Brain microvascular endothelial cell (primary cell): ENCODE results near the gene LMBR1L.

Source experiments
- DNase-seq: peaks from one replicate; pipeline ENCODE4 v3.0.0-alpha.2; 2020
- H3K27ac ChIP-seq: fragments of 250-450 bp; sonication (Bioruptor Pico); 2 replicates; pipeline ENCODE4 v1.5.1; 2020; ENCODE audit warnings: mild to moderate bottlenecking, moderate library complexity
- H3K27me3 ChIP-seq: fragments of 250-450 bp; sonication (Bioruptor Pico); replicated peaks from 2 replicates; pipeline ENCODE4 v1.5.1; 2020; ENCODE audit warnings: mild to moderate bottlenecking
- H3K36me3 ChIP-seq: fragments of 250-450 bp; sonication (Bioruptor Pico); replicated peaks from 2 replicates; pipeline ENCODE4 v1.5.1; 2020; ENCODE audit warnings: mild to moderate bottlenecking
- H3K4me3 ChIP-seq: 2 replicates; pipeline ENCODE4 v1.5.1; 2011; ENCODE audit warnings: low read depth, mild to moderate bottlenecking, control low read depth, low read length, moderate library complexity
- CTCF ChIP-seq: IDR thresholded peaks from 2 replicates; pipeline ENCODE4 v1.5.1; 2011; ENCODE audit warnings: low read depth, mild to moderate bottlenecking, moderate library complexity, low read length, control low read depth, inconsistent platforms; ENCODE audit errors: missing control alignments
- in situ Hi-C: cut with HindIII; loops from 2 replicates; pipeline ENCODE4 v1.10.0; 2017; ENCODE audit warnings: low sequenced_read_pairs, low pct_ligation_motif_present

LMBR1L gene

GRCh38 chr12:49091836-49092085, 18.9 kb downstream of the LMBR1L start:
- Histone ChIP-seq H3K4me3 (peak overlapping the region; percentile 40), H3K36me3 (peaks cover 5% of the 10 kb centered on the region), H3K27me3 (peaks cover 12% of the 10 kb centered on the region), H3K27ac (no peak overlapping the region)
- TF ChIP-seq CTCF: no peak
- no peak for DNase-seq
- in situ Hi-C loops: no loop called here

GRCh38 chr12:49091056-49091835, 19.4 kb downstream of the LMBR1L start:
- Histone ChIP-seq H3K4me3 (peak overlapping the region; percentile 40), H3K27ac (no peak overlapping the region), H3K36me3 (peaks cover 3% of the 10 kb centered on the region), H3K27me3 (peaks cover 12% of the 10 kb centered on the region)
- no peak for TF ChIP-seq CTCF
- in situ Hi-C loops: no loop called here
- no peak for DNase-seq

- H3K27ac ChIP-seq: no peak overlapping the region
- no peak for DNase-seq
- peaks cover 12% of the 10 kb centered on the region for H3K27me3 ChIP-seq
- no peaks in the 10 kb centered on the region for H3K36me3 ChIP-seq
- in situ Hi-C loops: no loop called here
- peak overlapping the region; percentile 37 for H3K4me3 ChIP-seq
- TF ChIP-seq CTCF: peak; percentile 56
Measured at GRCh38 chr12:49089821-49090773, 20.6 kb downstream of the LMBR1L start.

- no peak for TF ChIP-seq CTCF
- peaks cover 12% of the 10 kb centered on the region for H3K27me3 ChIP-seq
- no peak overlapping the region for H3K27ac ChIP-seq
- no peaks in the 10 kb centered on the region for H3K36me3 ChIP-seq
- no peak overlapping the region for H3K4me3 ChIP-seq
- no peak for DNase-seq
- in situ Hi-C loops: no loop called here
Measured at GRCh38 chr12:49088932-49089330, 21.7 kb downstream of the LMBR1L start.

GRCh38 chr12:49088150-49088931, 22.3 kb downstream of the LMBR1L start:
- TF ChIP-seq CTCF: peak; percentile 92
- Histone ChIP-seq H3K27me3 (peaks cover 12% of the 10 kb centered on the region), H3K4me3 (no peak overlapping the region), H3K27ac (no peak overlapping the region), H3K36me3 (no peaks in the 10 kb centered on the region)
- in situ Hi-C loops: no loop called here
- peak; percentile 84 for DNase-seq
